Measurements from ENCODE around the gene MAST2.

MAST2 gene

DNA sequence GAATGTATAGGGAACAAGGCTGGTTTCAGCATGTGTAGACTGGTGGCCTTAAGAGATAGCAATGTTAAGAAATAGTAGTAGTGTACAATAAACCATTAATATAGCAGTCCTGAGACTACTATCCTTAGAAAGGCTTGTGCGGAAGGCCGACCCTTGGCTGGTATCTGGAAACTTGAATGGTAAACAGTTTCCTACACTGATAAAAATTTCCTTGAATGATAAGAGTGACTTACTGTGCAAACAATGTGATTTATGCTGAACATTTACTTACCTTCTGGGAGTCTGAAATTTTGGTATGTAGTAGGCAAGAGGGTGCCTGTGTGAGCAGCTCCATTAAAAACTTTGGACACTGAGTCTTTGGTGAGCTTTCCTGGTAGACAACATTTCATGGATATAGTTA is 44.7 kb downstream of the MAST2 start:
- Histone ChIP-seq H3K79me2 (ENCODE audit: insufficient read depth, low read length) (peaks cover 19% of the 10 kb centered on the region; the same call in 1 of the 2 replicates), H4K20me1 (ENCODE audit: insufficient read depth, low read length) (no peaks in the 10 kb centered on the region), H3K9me3 (ENCODE audit: low read length) (no peaks in the 10 kb centered on the region), H3K9me2 (ENCODE audit: low read depth, low read length) (no peaks in the 10 kb centered on the region), H3K27me3 (ENCODE audit: insufficient read depth, low read length) (no peaks in the 10 kb centered on the region), H3K9ac (ENCODE audit: low read length) (no peak overlapping the region), H3F3A (ENCODE audit: insufficient read depth, low read length) (no peaks in the 10 kb centered on the region), H3K4me3 (ENCODE audit: low read depth, low read length, poor library complexity, severe bottlenecking) (no peak overlapping the region), H3K27ac (ENCODE audit: low read depth, low read length, poor library complexity, severe bottlenecking) (no peak overlapping the region), H3K4me1 (ENCODE audit: insufficient read depth, low read length, severe bottlenecking) (peaks cover 9% of the 10 kb centered on the region), H2AFZ (ENCODE audit: low read length) (no peak overlapping the region), H3K36me3 (ENCODE audit: insufficient read depth, low read length) (peaks cover 13% of the 10 kb centered on the region; the same call in 1 of the 2 replicates), H3K4me2 (ENCODE audit: low read length) (no peak overlapping the region)
- TF ChIP-seq, protein P1, sequence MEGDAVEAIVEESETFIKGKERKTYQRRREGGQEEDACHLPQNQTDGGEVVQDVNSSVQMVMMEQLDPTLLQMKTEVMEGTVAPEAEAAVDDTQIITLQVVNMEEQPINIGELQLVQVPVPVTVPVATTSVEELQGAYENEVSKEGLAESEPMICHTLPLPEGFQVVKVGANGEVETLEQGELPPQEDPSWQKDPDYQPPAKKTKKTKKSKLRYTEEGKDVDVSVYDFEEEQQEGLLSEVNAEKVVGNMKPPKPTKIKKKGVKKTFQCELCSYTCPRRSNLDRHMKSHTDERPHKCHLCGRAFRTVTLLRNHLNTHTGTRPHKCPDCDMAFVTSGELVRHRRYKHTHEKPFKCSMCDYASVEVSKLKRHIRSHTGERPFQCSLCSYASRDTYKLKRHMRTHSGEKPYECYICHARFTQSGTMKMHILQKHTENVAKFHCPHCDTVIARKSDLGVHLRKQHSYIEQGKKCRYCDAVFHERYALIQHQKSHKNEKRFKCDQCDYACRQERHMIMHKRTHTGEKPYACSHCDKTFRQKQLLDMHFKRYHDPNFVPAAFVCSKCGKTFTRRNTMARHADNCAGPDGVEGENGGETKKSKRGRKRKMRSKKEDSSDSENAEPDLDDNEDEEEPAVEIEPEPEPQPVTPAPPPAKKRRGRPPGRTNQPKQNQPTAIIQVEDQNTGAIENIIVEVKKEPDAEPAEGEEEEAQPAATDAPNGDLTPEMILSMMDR (IDR thresholded peaks at IDR 0.05; ENCODE audit: low read length) = no peak
- no peak for TF ChIP-seq EZH2 (IDR thresholded peaks at IDR 0.05; ENCODE audit: borderline replicate concordance, low read length)

DNA sequence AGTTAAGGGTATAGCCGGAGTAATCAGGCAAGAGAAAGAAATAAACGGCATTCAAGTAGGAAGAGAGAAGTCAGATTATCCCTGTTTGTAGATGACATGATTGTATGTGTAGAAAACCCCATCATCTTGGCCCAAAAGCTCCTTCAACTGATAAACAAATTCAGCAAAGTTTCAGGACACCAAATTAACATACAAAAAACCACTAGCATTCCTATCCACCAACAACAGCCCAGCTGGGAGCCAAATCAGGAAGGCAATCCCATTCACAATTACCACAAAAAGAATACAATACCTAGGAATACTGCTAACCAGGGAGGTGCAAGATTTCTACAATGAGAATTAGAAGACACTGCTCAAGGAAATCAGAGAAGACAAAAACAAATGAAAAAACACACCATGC is 45.3 kb downstream of the MAST2 start:
- Histone ChIP-seq H3K4me1 (ENCODE audit: insufficient read depth, low read length, severe bottlenecking) (peaks cover 3% of the 10 kb centered on the region), H3K4me2 (ENCODE audit: low read length) (no peak overlapping the region), H4K20me1 (ENCODE audit: insufficient read depth, low read length) (no peaks in the 10 kb centered on the region), H3K9me2 (ENCODE audit: low read depth, low read length) (no peaks in the 10 kb centered on the region), H3K9ac (ENCODE audit: low read length) (no peak overlapping the region), H3K27ac (ENCODE audit: low read depth, low read length, poor library complexity, severe bottlenecking) (no peak overlapping the region), H3K27me3 (ENCODE audit: insufficient read depth, low read length) (no peaks in the 10 kb centered on the region), H2AFZ (ENCODE audit: low read length) (no peak overlapping the region), H3K79me2 (ENCODE audit: insufficient read depth, low read length) (peaks cover 19% of the 10 kb centered on the region; the same call in 1 of the 2 replicates), H3K9me3 (ENCODE audit: low read length) (no peaks in the 10 kb centered on the region), H3F3A (ENCODE audit: insufficient read depth, low read length) (no peaks in the 10 kb centered on the region), H3K4me3 (ENCODE audit: low read depth, low read length, poor library complexity, severe bottlenecking) (no peak overlapping the region), H3K36me3 (ENCODE audit: insufficient read depth, low read length) (peaks cover 13% of the 10 kb centered on the region; the same call in 1 of the 2 replicates)
- TF ChIP-seq, protein P1 (IDR thresholded peaks at IDR 0.05; ENCODE audit: low read length) = no peak
- TF ChIP-seq EZH2 (IDR thresholded peaks at IDR 0.05; ENCODE audit: borderline replicate concordance, low read length) = no peak

DNA sequence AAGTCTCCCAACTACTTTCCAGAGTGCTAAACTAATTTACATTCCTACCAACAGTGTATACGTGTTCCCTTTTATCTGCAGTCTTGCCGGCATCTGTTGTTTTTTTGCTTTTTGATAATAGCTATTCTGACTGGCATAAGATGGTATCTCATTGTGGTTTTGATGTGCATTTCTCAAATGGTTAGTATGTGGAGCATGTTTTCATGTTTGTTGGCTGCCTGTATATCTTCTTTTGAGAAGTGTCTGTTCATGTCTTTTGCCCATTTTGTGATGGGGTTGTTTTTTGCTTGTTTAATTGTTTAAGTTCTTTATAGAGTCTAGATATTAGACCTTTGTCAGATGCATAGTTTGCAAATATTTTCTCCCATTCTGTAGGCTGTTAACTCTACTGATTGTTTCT is 46.6 kb downstream of the MAST2 start:
- Histone ChIP-seq H3K36me3 (ENCODE audit: insufficient read depth, low read length) (peaks cover 13% of the 10 kb centered on the region; the same call in 1 of the 2 replicates), H3F3A (ENCODE audit: insufficient read depth, low read length) (no peaks in the 10 kb centered on the region), H3K4me2 (ENCODE audit: low read length) (no peak overlapping the region), H3K9me3 (ENCODE audit: low read length) (no peaks in the 10 kb centered on the region), H3K27me3 (ENCODE audit: insufficient read depth, low read length) (no peaks in the 10 kb centered on the region), H3K9ac (ENCODE audit: low read length) (no peak overlapping the region), H4K20me1 (ENCODE audit: insufficient read depth, low read length) (no peaks in the 10 kb centered on the region), H3K4me3 (ENCODE audit: low read depth, low read length, poor library complexity, severe bottlenecking) (no peak overlapping the region), H2AFZ (ENCODE audit: low read length) (no peak overlapping the region), H3K4me1 (ENCODE audit: insufficient read depth, low read length, severe bottlenecking) (no peaks in the 10 kb centered on the region), H3K9me2 (ENCODE audit: low read depth, low read length) (no peaks in the 10 kb centered on the region), H3K27ac (ENCODE audit: low read depth, low read length, poor library complexity, severe bottlenecking) (no peak overlapping the region), H3K79me2 (ENCODE audit: insufficient read depth, low read length) (peaks cover 15% of the 10 kb centered on the region; the same call in 1 of the 2 replicates)
- TF ChIP-seq, protein P1 (IDR thresholded peaks at IDR 0.05; ENCODE audit: low read length) = no peak
- no peak for TF ChIP-seq EZH2 (IDR thresholded peaks at IDR 0.05; ENCODE audit: borderline replicate concordance, low read length)

All from OCI-LY1 (cell line).